Endothelial cell of umbilical vein (primary cell): ENCODE data around the gene SLC5A12. TPM values are rescaled to one million over a fixed set of nuclear protein-coding genes. Genes with fewer than 3 reads are reported as not detected.

Source experiments
- BruUV-seq: library from RNA; stranded (reverse); fragments of 400-500 nt; replicated peaks from 2 replicates; lab custom pipeline; 2021; lab: Mats Ljungman, UMichigan
- CTCF ChIA-PET: fragments of 300-600, 350-600 bp; sonication (Branson Sonifier 250); formaldehyde crosslinking; loops from one replicate; lab custom pipeline; 2021; ENCODE audit warnings: antibody characterized with exemption, inconsistent platforms; lab: Charles Lee
- POLR2A ChIA-PET: fragments of 300-600, 350-600 bp; sonication (Branson Sonifier 250); formaldehyde crosslinking; loops from one replicate; lab custom pipeline; 2021; ENCODE audit warnings: antibody characterized with exemption, inconsistent platforms; lab: Charles Lee
- DNase-seq: peaks from one replicate; pipeline ENCODE4 v3.0.0-alpha.2; 2011; ENCODE audit warnings: low read depth, low spot score
- FAIRE-seq: peaks from 2 replicates; lab custom pipeline; 2011; peaks lifted over from hg19 to GRCh38; lab: Jason Lieb, UNC
- H2AFZ ChIP-seq: 2 replicates; pipeline ENCODE4 v1.6.0; 2012; ENCODE audit warnings: low read depth, low read length, control low read depth, inconsistent platforms
- H3K27ac ChIP-seq: 2 replicates; pipeline ENCODE4 v1.5.1; 2011; ENCODE audit warnings: low read depth, mild to moderate bottlenecking, control low read depth, low read length, moderate library complexity; ENCODE audit not compliant: insufficient read depth
- H3K27me3 ChIP-seq, 2 experiments: 2 replicates each; pipeline versions ENCODE4 v1.6.0 to v1.6.1; 2011; ENCODE audit warnings: low read length in 2 of 2, mixed read lengths in 1 of 2; ENCODE audit not compliant: control insufficient read depth in 2 of 2, insufficient read depth in 2 of 2
- H3K36me3 ChIP-seq, 2 experiments: 2 replicates in 1 of 2; 3 replicates in 1 of 2; pipeline ENCODE4 v1.5.1; 2011; ENCODE audit warnings: low read length in 2 of 2, mild to moderate bottlenecking in 1 of 2, moderate library complexity in 1 of 2; ENCODE audit not compliant: control insufficient read depth in 2 of 2, insufficient read depth in 2 of 2; ENCODE audit errors: extremely low read depth in 1 of 2
- H3K4me1 ChIP-seq: 3 replicates; pipeline ENCODE4 v1.5.1; 2011; ENCODE audit warnings: mild to moderate bottlenecking, low read length; ENCODE audit not compliant: control insufficient read depth, insufficient read depth; ENCODE audit errors: extremely low read depth
- H3K4me2 ChIP-seq: 2 replicates; pipeline ENCODE4 v1.6.1; 2011; ENCODE audit warnings: low read length, control low read depth, mixed read lengths; ENCODE audit not compliant: insufficient read depth
- H3K4me3 ChIP-seq, 3 experiments: fragments of 200-600 bp in 1 of 3; sonication (generic), shearing (Covaris generic) in 1 of 3; replicated peaks in 1 of 3; 2 replicates each; pipeline ENCODE4 v1.5.1; 2011 to 2016; ENCODE audit warnings: control low read depth in 3 of 3, low read length in 3 of 3, mild to moderate bottlenecking in 2 of 3, inconsistent platforms in 1 of 3, low read depth in 1 of 3, moderate library complexity in 1 of 3; ENCODE audit not compliant: insufficient read depth in 1 of 3
- H3K79me2 ChIP-seq: 2 replicates; pipeline ENCODE4 v1.6.0; 2012; ENCODE audit warnings: low read length, inconsistent platforms; ENCODE audit not compliant: control insufficient read depth, insufficient read depth
- H3K9ac ChIP-seq: replicated peaks from 2 replicates; pipeline ENCODE3; 2011; ENCODE audit warnings: low read length, control low read depth; ENCODE audit not compliant: insufficient read depth; ENCODE audit errors: extremely low read depth
- H3K9me1 ChIP-seq: replicated peaks from 3 replicates; pipeline ENCODE4 v1.6.0; 2011; ENCODE audit warnings: mild to moderate bottlenecking, low read length; ENCODE audit not compliant: control insufficient read depth, insufficient read depth; ENCODE audit errors: extremely low read depth
- H3K9me3 ChIP-seq: replicated peaks from 2 replicates; pipeline ENCODE4 v1.5.1; 2012; ENCODE audit warnings: low read length, inconsistent platforms; ENCODE audit not compliant: control insufficient read depth, insufficient read depth
- H4K20me1 ChIP-seq: replicated peaks from 2 replicates; pipeline ENCODE3; 2011; ENCODE audit warnings: mild to moderate bottlenecking, low read length; ENCODE audit not compliant: control insufficient read depth, insufficient read depth; ENCODE audit errors: extremely low read depth
- EZH2 ChIP-seq: IDR thresholded peaks from 2 replicates; pipeline ENCODE4 v1.6.1; 2012; ENCODE audit warnings: borderline replicate concordance, low read depth, mild to moderate bottlenecking, moderate library complexity, low read length, inconsistent platforms; ENCODE audit not compliant: severe bottlenecking
- JUN ChIP-seq: IDR thresholded peaks from 2 replicates; pipeline ENCODE4 v1.6.1; 2011; ENCODE audit warnings: borderline replicate concordance, low read depth; ENCODE audit not compliant: insufficient read length, insufficient read depth
- dilution Hi-C: fragments of 300-500 bp; cut with MboI; formaldehyde crosslinking; loops from one replicate; pipeline ENCODE4 v1.15.0; 2019; ENCODE audit warnings: low sequenced_read_pairs; ENCODE audit not compliant: extremely low pct_ligation_motif_present
- intact Hi-C: fragments of 100-400 bp; cut with micrococcal nuclease; formaldehyde crosslinking; loops from one replicate; pipeline ENCODE4 v1.10.0; 2022
- polyA plus RNA-seq, 4 experiments: library from polyadenylated mRNA; depleted of rRNA in 3 of 4; stranded (reverse) in 3 of 4; unstranded in 1 of 4; fragments of >200 nt; gene quantifications; 2 replicates each; pipeline versions ENCODE4 v1.2.1 to v1.2.3, GENCODE V29; 2011 to 2012; ENCODE audit warnings: missing spikeins in 1 of 4
- total RNA-seq: library from RNA; stranded (reverse); gene quantifications from 2 replicates; pipeline ENCODE4 v1.2.3, GENCODE V29; 2021
- TF ChIP-seq, protein P1 (sequence below): IDR thresholded peaks from 2 replicates; pipeline ENCODE4 v1.6.1; 2011; ENCODE audit not compliant: insufficient read depth, insufficient read length
- TF ChIP-seq, protein P2 (sequence below), 2 donors: IDR thresholded peaks; 1 replicate in 1 of 2; 2 replicates in 1 of 2; pipeline ENCODE4 v1.5.1; 2011; ENCODE audit warnings: low read length in 2 of 2, mild to moderate bottlenecking in 2 of 2, moderate library complexity in 2 of 2, control low read depth in 1 of 2, inconsistent platforms in 1 of 2, low read depth in 1 of 2; ENCODE audit not compliant: insufficient read depth in 1 of 2; ENCODE audit errors: extremely low read depth in 1 of 2

The SLC5A12 gene
- total and polyA plus RNA-seq, 2 donors (not counting 3 experiments of a cell fraction or from before 2014, with no cell fraction given) = not detected

DNA sequence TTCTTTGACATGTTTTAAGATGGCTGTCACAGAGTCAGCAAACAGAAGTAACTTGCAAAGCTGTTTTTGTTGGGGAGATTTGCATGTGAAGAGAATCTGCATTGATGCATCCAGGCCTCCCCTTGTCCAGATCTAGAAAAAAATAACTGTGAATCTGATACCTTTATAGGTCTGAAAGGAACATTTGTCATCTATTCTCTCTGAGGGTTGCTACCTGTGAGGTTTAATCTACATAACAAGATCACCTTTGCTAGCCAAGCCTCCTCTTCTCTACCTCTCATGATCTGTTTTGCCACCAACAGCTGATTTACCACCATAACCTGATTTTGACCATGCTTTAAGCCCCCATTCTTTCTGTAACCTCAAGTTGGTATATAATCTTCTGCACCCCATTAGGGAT, 47.2 kb upstream of the SLC5A12 start:
- FAIRE-seq (no peak), DNase-seq (no peak)
- Histone ChIP-seq H3K9ac (no peak overlapping the region), H3K4me1 (no peaks in the 10 kb centered on the region), H3K9me3 (no peaks in the 10 kb centered on the region), H2AFZ (no peak overlapping the region), H4K20me1 (no peaks in the 10 kb centered on the region), H3K27ac (no peak overlapping the region), H3K4me2 (no peak overlapping the region), H3K79me2 (no peaks in the 10 kb centered on the region), H3K4me3 (no peak overlapping the region), H3K36me3 (no peaks in the 10 kb centered on the region), H3K9me1 (no peaks in the 10 kb centered on the region), H3K27me3 (no peaks in the 10 kb centered on the region)
- ChIA-PET POLR2A (no interaction called here), CTCF (no interaction called here)
- dilution Hi-C loops (no loop called here), intact Hi-C loops (no loop called here)
- TF ChIP-seq EZH2 = no peak
- BruUV-seq = no TSS peak

DNA sequence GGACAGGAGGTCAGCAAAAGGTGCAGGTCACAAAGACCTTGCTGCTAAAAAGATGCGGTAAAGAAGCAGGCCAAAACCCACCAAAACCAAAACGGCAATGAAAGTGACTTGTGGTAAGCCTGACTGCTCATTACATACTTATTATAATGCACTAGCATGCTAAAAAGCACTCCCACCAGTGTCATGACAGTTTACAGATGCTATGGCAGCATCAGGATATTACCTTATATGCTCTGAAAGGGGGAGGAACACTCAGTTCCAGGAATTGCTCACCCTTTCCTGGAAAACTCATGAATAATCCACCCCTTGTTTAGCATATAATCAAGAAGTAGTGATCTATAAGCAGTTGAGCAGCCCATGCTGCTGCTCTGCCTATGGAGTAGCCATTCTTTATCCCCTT, 45.2 kb upstream of the SLC5A12 start:
- dilution Hi-C loops (no loop called here), intact Hi-C loops (no loop called here)
- Histone ChIP-seq H2AFZ (no peak overlapping the region), H3K27ac (no peak overlapping the region), H3K9me1 (no peaks in the 10 kb centered on the region), H3K4me1 (no peaks in the 10 kb centered on the region), H4K20me1 (no peaks in the 10 kb centered on the region), H3K36me3 (no peaks in the 10 kb centered on the region), H3K9me3 (no peaks in the 10 kb centered on the region), H3K4me2 (no peak overlapping the region), H3K4me3 (no peak overlapping the region), H3K79me2 (no peaks in the 10 kb centered on the region), H3K9ac (no peak overlapping the region), H3K27me3 (no peaks in the 10 kb centered on the region)
- FAIRE-seq (no peak), DNase-seq (no peak)
- ChIA-PET POLR2A (no interaction called here), CTCF (no interaction called here)
- TF ChIP-seq JUN (no peak), EZH2 (no peak)
- TF ChIP-seq, protein P1, sequence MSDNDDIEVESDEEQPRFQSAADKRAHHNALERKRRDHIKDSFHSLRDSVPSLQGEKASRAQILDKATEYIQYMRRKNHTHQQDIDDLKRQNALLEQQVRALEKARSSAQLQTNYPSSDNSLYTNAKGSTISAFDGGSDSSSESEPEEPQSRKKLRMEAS = no peak
- TF ChIP-seq, protein P2, sequence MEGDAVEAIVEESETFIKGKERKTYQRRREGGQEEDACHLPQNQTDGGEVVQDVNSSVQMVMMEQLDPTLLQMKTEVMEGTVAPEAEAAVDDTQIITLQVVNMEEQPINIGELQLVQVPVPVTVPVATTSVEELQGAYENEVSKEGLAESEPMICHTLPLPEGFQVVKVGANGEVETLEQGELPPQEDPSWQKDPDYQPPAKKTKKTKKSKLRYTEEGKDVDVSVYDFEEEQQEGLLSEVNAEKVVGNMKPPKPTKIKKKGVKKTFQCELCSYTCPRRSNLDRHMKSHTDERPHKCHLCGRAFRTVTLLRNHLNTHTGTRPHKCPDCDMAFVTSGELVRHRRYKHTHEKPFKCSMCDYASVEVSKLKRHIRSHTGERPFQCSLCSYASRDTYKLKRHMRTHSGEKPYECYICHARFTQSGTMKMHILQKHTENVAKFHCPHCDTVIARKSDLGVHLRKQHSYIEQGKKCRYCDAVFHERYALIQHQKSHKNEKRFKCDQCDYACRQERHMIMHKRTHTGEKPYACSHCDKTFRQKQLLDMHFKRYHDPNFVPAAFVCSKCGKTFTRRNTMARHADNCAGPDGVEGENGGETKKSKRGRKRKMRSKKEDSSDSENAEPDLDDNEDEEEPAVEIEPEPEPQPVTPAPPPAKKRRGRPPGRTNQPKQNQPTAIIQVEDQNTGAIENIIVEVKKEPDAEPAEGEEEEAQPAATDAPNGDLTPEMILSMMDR (IDR thresholded peaks at IDR 0.05; ENCODE audit: extremely low read depth in 1 of 2, insufficient read depth in 1 of 2, low read depth in 1 of 2, low read length in 2 of 2) = no peak
- no TSS peak for BruUV-seq
